C4-2B (cell line): ENCODE measurements around the gene SNAP47.
A peak's percentile ranks its signal among the peaks of the same experiment; 100 is the strongest.

Experiments
- H3K27ac ChIP-seq: fragments of 450-650 bp; 2 replicates; pipeline ENCODE4 v1.5.1; 2017
- CTCF ChIP-seq: fragments of 450-650 bp; conservative IDR thresholded peaks from 2 replicates; pipeline ENCODE4 v1.5.1; 2017; ENCODE audit warnings: mild to moderate bottlenecking
- ZFX ChIP-seq: fragments of 450-650 bp; IDR thresholded peaks from 2 replicates; pipeline ENCODE4 v1.6.1; 2017

SNAP47 gene

GRCh38 chr1:227781314-227781930, 46.2 kb downstream of the SNAP47 start:
- no peak overlapping the region for H3K27ac ChIP-seq
- TF ChIP-seq ZFX (no peak), CTCF (no peak)

- no peak overlapping the region for H3K27ac ChIP-seq
- TF ChIP-seq CTCF = no peak
- TF ChIP-seq ZFX = no peak
Observed at GRCh38 chr1:227782226-227782625, 47.0 kb downstream of the SNAP47 start.

- H3K27ac ChIP-seq = no peak overlapping the region
- TF ChIP-seq ZFX = no peak
- no peak for TF ChIP-seq CTCF
Observed at GRCh38 chr1:227785094-227785804, 50.0 kb downstream of the SNAP47 start.

- TF ChIP-seq CTCF = no peak
- TF ChIP-seq ZFX = no peak
- H3K27ac ChIP-seq = no peak overlapping the region; the same call in 1 of the 2 replicates
Observed at GRCh38 chr1:227785805-227786671, 50.8 kb downstream of the SNAP47 start.

GRCh38 chr1:227786673-227787512, 51.7 kb downstream of the SNAP47 start:
- peak overlapping the region; percentile 69 for H3K27ac ChIP-seq
- no peak for TF ChIP-seq ZFX
- no peak for TF ChIP-seq CTCF

GRCh38 chr1:227787513-227788270, 52.5 kb downstream of the SNAP47 start:
- peak overlapping the region; percentile 69 for H3K27ac ChIP-seq
- TF ChIP-seq ZFX (peak; percentile 27; the same call in 1 of the 2 replicates), CTCF (no peak)
